ENCODE measurements around the gene GPBP1L1.
"Not testable (repeated sequence)": the region's sequence is repeated elsewhere in the genome, so short reads cannot be mapped to it uniquely, and the experiment has no call there.

The GPBP1L1 gene, protein sequence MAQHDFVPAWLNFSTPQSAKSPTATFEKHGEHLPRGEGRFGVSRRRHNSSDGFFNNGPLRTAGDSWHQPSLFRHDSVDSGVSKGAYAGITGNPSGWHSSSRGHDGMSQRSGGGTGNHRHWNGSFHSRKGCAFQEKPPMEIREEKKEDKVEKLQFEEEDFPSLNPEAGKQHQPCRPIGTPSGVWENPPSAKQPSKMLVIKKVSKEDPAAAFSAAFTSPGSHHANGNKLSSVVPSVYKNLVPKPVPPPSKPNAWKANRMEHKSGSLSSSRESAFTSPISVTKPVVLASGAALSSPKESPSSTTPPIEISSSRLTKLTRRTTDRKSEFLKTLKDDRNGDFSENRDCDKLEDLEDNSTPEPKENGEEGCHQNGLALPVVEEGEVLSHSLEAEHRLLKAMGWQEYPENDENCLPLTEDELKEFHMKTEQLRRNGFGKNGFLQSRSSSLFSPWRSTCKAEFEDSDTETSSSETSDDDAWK

DNA sequence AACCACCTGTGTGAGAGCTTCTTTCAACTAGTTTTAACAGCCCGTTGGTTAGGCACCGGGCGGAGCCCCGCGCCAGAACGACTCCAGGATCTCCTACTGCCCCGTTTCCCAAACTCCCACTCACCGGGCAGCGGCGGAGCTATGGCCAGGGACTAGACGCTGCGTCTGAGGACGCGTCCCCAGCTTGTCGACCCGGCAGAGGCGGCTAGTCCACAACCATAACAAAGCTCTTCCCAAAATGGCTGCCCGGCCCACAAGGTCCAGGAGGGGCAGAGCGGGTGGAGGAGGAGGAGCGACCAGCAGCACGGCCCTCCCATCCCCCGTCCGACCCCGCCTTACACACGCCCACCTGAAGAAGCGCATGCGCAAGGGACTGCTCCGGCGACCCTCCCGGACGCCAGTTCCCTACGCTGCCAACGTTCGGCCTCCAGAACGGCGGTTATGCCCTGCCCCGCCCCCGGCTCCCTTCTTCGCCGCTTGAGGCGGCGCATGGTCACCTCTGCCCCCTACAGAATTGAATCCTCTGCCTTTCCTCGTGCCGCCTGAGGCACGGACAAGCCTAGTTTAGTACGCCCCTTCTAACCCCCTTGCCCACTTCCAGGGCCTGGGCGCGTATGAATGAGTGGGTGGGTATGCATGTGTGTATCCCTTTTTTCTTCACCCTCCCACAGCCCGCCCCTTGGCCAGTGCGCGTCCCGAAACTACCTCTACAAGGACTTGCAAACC, at the start of gene GPBP1L1:
Gene GPBP1L1 (minus strand): TSS at position 246 of the 726 bp plus-strand sequence. CDS start 27,446 bp downstream, outside the sequence.
- peak; percentile 98 for DNase-seq

DNA sequence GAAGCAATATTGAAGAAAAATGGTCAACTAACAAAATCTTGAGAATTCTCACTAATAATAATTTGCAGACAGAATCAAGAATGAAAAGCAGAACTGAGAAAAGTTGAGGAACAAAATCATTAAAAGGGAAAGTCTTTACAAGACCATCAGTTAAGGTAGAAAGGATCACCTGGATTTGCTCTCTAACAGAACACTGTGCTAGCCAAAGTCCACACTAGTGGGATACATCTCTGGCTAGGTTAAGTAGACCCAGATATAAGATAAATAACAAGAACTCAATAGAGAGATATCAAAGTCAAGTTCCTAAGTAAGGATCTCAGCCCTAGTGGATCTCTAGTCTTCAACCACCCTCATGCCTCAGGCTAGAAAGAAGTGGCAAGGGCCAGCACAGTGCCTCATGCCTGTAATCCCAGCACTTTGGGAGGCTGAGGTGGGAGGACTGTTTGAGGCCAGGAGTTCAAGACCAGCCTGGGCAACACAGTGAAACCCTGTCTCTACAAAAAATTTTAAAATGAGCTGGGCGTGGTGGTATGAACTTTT, 44.5 kb upstream of the GPBP1L1 start:
- no peak for DNase-seq

DNA sequence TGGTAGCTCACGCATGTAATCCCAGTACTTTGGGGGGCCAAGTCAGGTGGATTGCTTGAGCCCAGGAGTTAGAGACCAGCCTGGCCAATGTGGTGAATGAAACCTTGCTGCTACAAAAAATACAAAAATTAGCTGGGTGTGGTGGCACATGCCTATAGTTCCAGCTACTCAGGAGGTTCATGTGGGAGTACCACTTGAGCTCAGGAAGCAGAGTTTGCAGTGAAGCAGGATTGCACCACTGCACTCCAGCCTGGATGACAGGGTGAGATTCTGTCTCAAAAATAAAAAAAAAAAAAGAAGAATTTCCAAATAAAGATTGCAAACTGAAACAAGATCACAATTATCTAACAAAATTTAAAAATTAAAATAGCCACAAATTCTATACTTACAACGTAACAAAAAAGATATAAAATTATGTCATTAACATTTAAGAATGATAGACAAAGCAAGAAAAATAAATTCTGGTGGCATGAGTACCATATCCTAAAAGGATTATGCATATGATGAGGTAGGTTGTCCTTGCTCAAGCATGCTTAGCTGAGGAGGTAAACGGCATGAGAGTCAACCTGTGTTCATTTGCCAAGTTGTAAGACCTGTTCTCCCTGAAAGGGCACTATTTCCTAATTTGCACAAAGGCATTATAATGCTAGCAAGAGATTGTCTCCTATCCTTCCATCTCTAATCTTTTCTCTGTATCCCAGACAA, 43.9 kb upstream of the GPBP1L1 start:
- DNase-seq, result peak; percentile 60

DNA sequence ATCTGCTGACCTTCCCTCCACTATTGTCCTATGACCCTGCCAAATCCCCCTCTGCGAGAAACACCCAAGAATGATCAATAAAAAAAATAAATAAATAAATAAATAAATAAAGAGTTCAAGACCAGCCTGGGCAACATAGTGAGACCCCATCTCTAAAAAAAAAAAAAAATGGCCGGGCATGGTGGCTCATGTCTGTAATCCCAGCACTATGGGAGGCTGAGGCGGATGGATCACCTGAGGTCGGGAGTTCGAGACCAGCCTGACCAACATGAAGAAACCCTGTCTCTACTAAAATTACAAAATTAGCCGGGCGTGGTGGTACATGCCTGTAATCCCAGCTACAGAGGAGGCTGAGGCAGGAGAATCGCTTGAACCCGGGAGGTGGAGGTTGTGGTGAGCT, 39.7 kb upstream of the GPBP1L1 start:
- DNase-seq, result not testable (repeated sequence)

GRCh38 chr1:45723248-45723930, 37.1 kb upstream of the GPBP1L1 start:
- no peak for DNase-seq

DNA sequence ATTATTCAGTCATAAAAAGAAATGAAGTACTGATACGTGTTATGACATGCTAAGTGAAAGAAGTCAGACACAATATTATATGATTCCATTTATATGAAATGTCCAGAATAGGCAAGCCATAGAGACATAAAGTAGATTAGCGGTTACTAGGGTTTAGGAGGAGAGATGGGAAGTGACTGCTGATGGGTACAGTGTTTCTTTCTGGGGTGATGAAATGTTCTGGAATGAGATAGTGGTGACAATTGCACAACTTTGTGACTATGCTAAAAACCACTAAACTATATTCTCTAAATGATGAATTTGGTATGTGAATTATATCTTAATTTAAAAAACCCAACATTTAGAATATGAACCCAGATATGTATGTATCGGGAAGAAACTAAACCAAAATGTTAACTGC, 36.5 kb upstream of the GPBP1L1 start:
- DNase-seq, result no peak

GRCh38 chr1:45721207-45721606, 34.9 kb upstream of the GPBP1L1 start:
- DNase-seq, result no peak

- DNase-seq, result no peak
Observed at GRCh38 chr1:45718289-45718688, 32.0 kb upstream of the GPBP1L1 start.

GRCh38 chr1:45717386-45717785, 31.1 kb upstream of the GPBP1L1 start:
- DNase-seq, result not testable (repeated sequence)

DNA sequence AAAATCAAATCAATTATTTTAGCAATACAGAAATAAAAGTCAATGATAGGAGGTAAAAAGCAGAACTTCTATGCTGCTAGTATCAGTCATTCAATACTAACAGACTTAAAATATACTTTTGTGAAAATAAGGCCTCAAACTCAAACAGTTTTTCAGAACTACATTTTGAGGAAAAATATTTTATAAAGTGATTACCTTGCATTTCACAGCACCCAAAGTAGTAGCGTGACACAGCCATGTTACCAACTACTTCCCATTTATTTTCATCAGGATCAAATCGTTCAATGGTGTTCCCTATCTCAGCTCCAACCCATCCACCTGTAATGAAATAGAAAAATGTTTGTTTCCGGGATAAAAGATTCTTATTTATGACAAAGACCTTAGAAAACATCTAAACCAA, 30.4 kb upstream of the GPBP1L1 start:
- no peak for DNase-seq

DNA sequence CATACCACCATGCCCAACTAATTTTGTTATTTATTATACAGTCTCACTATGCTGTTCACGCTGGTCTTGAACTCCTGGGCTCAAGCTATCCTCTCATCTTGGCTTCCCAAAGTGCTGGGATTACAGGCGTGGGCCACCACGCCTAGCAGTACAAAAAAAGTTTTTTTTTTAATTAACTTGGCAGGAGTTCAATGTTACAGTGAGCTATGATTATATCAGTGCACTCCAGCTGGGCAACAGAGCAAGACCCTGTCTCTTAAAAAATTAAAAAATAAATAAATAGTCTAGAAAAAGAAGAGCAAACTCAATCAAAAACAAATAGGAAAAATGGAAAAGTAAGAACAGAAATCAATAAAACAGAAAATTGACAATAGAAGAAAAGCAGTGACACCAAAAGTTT, 27.4 kb upstream of the GPBP1L1 start:
- no peak for DNase-seq

GRCh38 chr1:45704637-45705036, 18.3 kb upstream of the GPBP1L1 start:
- no peak for DNase-seq

- DNase-seq, result no peak
Observed at GRCh38 chr1:45694823-45695222, 8.5 kb upstream of the GPBP1L1 start.

- not testable (repeated sequence) for DNase-seq
Observed at GRCh38 chr1:45693811-45694210, 7.5 kb upstream of the GPBP1L1 start.

GRCh38 chr1:45687754-45688740, 1.7 kb upstream of the GPBP1L1 start, which contains the start of gene TMEM69:
TMEM69 (plus strand) TSS chr1:45688181; CDS start chr1:45691069, 2,888 bp downstream.
- peak; percentile 96 for DNase-seq

- peak; percentile 98 for DNase-seq
Observed at GRCh38 chr1:45687014-45687753, 851 bp upstream of the GPBP1L1 start.

DNA sequence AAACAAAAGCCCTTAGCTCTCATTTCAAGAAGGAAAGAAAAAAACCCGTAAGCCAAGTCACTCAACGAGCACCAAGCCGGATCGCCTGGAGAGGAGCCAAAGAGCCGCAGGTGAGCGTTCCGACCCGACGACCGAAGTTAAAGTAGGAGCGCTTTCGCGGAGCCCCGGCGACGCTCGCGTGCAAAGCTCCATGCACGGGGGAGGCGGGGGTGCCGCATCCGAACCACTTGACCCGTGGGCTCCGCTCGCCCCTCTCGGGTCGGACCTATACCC, 382 bp downstream of the GPBP1L1 start:
- peak; percentile 78 for DNase-seq

DNA sequence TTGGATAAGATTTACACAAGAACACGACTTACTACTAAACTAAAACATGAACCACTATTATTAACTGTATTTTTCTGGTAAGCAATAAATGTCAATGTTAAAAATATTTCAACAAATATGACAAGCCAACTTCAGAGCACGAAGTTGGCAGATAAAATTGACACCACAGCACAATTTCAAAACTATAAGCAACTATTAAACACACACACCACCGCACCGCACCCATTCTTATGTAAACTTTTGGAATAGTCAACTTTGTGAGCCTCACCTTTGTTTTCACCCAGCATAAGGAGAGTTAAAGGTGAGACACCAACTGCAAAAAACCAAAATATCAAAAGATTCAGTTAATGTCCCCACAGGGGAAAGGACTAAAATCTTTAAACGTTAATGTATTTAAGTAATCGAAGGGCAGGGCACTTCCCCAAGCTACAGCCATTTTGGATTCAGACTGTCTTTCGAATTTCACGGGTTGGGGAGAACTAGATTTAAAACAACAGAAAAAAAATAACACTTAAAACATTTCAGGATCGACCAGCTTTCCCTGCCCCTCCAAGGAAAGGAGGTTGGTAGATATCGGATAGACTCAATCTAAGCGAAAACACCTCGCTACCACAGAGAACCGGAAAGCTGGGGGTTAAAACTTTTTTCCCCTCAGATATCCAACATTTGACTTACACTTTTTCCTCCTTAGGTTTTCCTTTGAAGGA, 872 bp downstream of the GPBP1L1 start:
- DNase-seq, result no peak

- no peak for DNase-seq
Observed at GRCh38 chr1:45684402-45684801, 1.9 kb downstream of the GPBP1L1 start.

DNA sequence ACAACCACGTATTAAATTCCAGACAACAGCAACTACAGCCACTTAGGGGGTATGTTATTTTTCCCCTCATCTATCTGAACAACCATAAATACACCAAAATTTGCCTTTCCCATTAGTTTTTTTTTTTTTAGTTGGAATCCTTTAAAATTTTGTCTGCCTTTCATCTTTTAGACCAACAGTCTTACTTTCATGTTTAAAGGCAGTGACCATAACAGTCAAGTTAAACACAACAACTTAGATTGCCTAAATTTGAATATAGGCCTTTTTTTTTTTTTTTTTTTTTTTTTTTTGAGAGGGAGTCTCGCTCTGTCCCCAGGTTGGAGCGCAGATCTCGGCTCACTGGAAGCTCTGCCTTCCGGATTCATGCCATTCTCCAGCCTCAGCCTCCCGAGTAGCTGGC, 3.4 kb downstream of the GPBP1L1 start:
- no peak for DNase-seq
